K562 (cell line): ENCODE measurements around the gene TMEM126B. TPM values are rescaled to one million over a fixed set of nuclear protein-coding genes. Genes with fewer than 3 reads are reported as not detected.

Experiments
- CEBPG ChIP-seq, 3 experiments: fragments of 200-800 bp in 1 of 3; sonication (Bioruptor generic) in 1 of 3; sonication (generic) in 1 of 3; formaldehyde crosslinking in 1 of 3; IDR thresholded peaks in 2 of 3; conservative IDR thresholded peaks in 1 of 3; 2 replicates each; pipeline versions ENCODE4 v1.6.1 to v1.8.0; 2016 to 2022; ENCODE audit warnings: missing compliant biosample characterization in 2 of 3, missing genetic modification characterization in 2 of 3, mild to moderate bottlenecking in 1 of 3, missing genetic modification reagents in 1 of 3
- CSDE1 ChIP-seq, 2 experiments: fragments of 450-650 bp; IDR thresholded peaks; 2 replicates each; pipeline ENCODE4 v1.6.1; 2016; ENCODE audit warnings: mild to moderate bottlenecking in 1 of 2
- CXXC5 ChIP-seq: fragments of 250-450 bp; sonication (Bioruptor Pico); IDR thresholded peaks from 2 replicates; pipeline ENCODE4 v1.8.0; 2022; ENCODE audit warnings: inconsistent platforms, mild to moderate bottlenecking, moderate library complexity
- KDM1A ChIP-seq, 2 experiments: fragments of 450-650 bp; IDR thresholded peaks; 2 replicates each; pipeline ENCODE4 v1.6.1; 2016; ENCODE audit warnings: mild to moderate bottlenecking in 2 of 2
- MAFF ChIP-seq: IDR thresholded peaks from 2 replicates; pipeline ENCODE4 v1.6.1; 2012; ENCODE audit warnings: low read length, improper control_type of control experiment
- MCM3 ChIP-seq: fragments of 450-650 bp; IDR thresholded peaks from 2 replicates; pipeline ENCODE4 v1.6.1; 2016
- MIER1 ChIP-seq: fragments of 450-650 bp; IDR thresholded peaks from 2 replicates; pipeline ENCODE4 v1.6.1; 2016; ENCODE audit warnings: antibody characterized with exemption, mild to moderate bottlenecking, low read depth
- NR4A1 ChIP-seq, 2 experiments: fragments of 250-450 bp in 1 of 2; fragments of 450-650 bp in 1 of 2; sonication (Bioruptor Pico) in 1 of 2; IDR thresholded peaks; 2 replicates each; pipeline versions ENCODE4 v1.4.0 to v1.6.1; 2016 to 2020; ENCODE audit warnings: mild to moderate bottlenecking in 2 of 2, missing compliant biosample characterization in 1 of 2, missing genetic modification characterization in 1 of 2, moderate library complexity in 1 of 2
- PML ChIP-seq: IDR thresholded peaks from 2 replicates; pipeline ENCODE4 v1.6.1; 2012; ENCODE audit warnings: low read length, inconsistent platforms
- PRPF4 ChIP-seq: fragments of 200-400 bp; formaldehyde crosslinking; IDR thresholded peaks from one replicate; pipeline ENCODE4 v1.6.1; 2017; ENCODE audit warnings: low read length, low read depth, mild to moderate bottlenecking; ENCODE audit not compliant: insufficient read depth, poor library complexity, severe bottlenecking
- SMAD1 ChIP-seq: fragments of 150-350 bp; IDR thresholded peaks from 2 replicates; pipeline ENCODE4 v1.6.1; 2014; ENCODE audit warnings: low read length, low read depth; ENCODE audit not compliant: partially characterized antibody
- SMAD2 ChIP-seq: fragments of 150-350 bp; IDR thresholded peaks from 2 replicates; pipeline ENCODE4 v1.6.1; 2014; ENCODE audit warnings: low read depth, mild to moderate bottlenecking, low read length
- SRSF9 ChIP-seq: fragments of 200-400 bp; formaldehyde crosslinking; IDR thresholded peaks from 2 replicates; pipeline ENCODE4 v1.6.1; 2017; ENCODE audit warnings: low read depth, low read length, borderline replicate concordance
- STAT5B ChIP-seq: fragments of 250-450 bp; sonication (Bioruptor Pico); IDR thresholded peaks from 2 replicates; pipeline ENCODE4 v1.8.0; 2021; ENCODE audit warnings: mild to moderate bottlenecking, inconsistent platforms
- SUPT5H ChIP-seq: fragments of 450-650 bp; IDR thresholded peaks from 2 replicates; pipeline ENCODE4 v1.6.1; 2016
- TCF7L2 ChIP-seq: fragments of 150-350 bp; IDR thresholded peaks from 2 replicates; pipeline ENCODE4 v1.6.1; 2016; ENCODE audit warnings: low read depth, mild to moderate bottlenecking, low read length, moderate library complexity
- TGIF2 ChIP-seq: sonication (generic); formaldehyde crosslinking; IDR thresholded peaks from 2 replicates; pipeline ENCODE4 v1.8.1; 2022; ENCODE audit warnings: mild to moderate bottlenecking, missing genetic modification reagents, moderate library complexity
- polyA plus RNA-seq, 8 experiments: library from polyadenylated mRNA; depleted of rRNA in 4 of 8; stranded (reverse) in 5 of 8; unstranded in 3 of 8; fragments of >200 nt; fragmentation: Nextera tagmentation in 2 of 8; fragmentation: Illumina TruSeq in 1 of 8; extraction: Ambion mirVana in 2 of 8; extraction: Trizol in 1 of 8; gene quantifications; 2 replicates each; pipeline versions ENCODE4 v1.2.1 to v1.2.3, GENCODE V29; 2011 to 2014; ENCODE audit warnings: inconsistent platforms in 1 of 8, missing spikeins in 1 of 8
- total RNA-seq, 7 experiments: library from RNA; depleted of rRNA in 6 of 7; stranded (reverse); fragments of >200 nt in 6 of 7; fragmentation: Illumina TruSeq in 2 of 7; extraction: Trizol in 2 of 7; gene quantifications; 2 replicates each; pipeline versions ENCODE4 v1.2.1 to v1.2.3, GENCODE V29; 2011 to 2021; ENCODE audit warnings: low replicate concordance in 1 of 7
- TF ChIP-seq, protein P1 (sequence below), 2 experiments: fragments of 450-650 bp; formaldehyde crosslinking in 1 of 2; IDR thresholded peaks; 2 replicates each; pipeline versions ENCODE4 v1.4.0 to v1.6.1; 2014 to 2020; ENCODE audit warnings: mild to moderate bottlenecking in 2 of 2, borderline replicate concordance in 1 of 2, low read depth in 1 of 2
- TF ChIP-seq, protein P2 (sequence below), 2 experiments: fragments of 450-650 bp; IDR thresholded peaks; 2 replicates each; pipeline ENCODE4 v1.6.1; 2016

The TMEM126B gene
- total and polyA plus RNA-seq, 9 of the 15 experiments (the other 6 are each of a cell fraction or from before 2014, with no cell fraction given): 85.5 to 226 (median 164) TPM

DNA sequence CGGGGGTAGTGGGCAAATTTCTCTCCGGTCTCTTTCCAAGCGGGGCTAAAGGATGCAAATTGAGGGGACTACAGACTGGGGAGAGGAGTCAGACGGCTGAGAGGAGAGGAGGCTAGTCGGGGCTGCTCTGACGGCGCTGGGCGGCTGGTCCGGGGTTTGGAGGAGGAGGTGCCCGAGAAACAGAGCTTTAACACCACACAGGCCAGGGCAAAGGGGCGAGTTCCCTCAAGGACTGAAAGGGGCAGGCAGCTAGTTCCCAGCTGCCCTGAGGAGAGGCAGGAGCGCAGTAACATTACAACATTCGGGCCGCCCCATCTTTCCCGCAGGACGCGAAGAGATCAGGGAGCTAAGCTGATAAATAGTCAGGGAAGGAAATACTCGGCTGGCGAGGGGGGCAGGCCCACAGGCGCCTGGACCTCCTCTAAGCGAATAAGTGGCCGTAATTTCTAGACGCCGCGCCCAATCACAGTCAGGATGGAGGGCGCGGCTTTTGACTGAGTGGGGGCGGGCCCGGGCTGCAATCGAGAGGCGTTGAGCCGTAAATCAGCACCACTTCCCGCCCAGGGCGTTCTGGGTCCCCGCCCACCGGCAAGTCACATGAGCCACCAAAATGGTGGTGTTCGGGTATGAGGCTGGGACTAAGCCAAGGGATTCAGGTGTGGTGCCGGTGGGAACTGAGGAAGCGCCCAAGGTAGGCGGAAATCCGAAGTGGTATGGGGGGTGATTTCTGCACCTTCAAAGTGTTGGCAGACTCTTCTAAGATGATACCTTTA, at the start of gene TMEM126B (continued):
- TF ChIP-seq, protein P1, sequence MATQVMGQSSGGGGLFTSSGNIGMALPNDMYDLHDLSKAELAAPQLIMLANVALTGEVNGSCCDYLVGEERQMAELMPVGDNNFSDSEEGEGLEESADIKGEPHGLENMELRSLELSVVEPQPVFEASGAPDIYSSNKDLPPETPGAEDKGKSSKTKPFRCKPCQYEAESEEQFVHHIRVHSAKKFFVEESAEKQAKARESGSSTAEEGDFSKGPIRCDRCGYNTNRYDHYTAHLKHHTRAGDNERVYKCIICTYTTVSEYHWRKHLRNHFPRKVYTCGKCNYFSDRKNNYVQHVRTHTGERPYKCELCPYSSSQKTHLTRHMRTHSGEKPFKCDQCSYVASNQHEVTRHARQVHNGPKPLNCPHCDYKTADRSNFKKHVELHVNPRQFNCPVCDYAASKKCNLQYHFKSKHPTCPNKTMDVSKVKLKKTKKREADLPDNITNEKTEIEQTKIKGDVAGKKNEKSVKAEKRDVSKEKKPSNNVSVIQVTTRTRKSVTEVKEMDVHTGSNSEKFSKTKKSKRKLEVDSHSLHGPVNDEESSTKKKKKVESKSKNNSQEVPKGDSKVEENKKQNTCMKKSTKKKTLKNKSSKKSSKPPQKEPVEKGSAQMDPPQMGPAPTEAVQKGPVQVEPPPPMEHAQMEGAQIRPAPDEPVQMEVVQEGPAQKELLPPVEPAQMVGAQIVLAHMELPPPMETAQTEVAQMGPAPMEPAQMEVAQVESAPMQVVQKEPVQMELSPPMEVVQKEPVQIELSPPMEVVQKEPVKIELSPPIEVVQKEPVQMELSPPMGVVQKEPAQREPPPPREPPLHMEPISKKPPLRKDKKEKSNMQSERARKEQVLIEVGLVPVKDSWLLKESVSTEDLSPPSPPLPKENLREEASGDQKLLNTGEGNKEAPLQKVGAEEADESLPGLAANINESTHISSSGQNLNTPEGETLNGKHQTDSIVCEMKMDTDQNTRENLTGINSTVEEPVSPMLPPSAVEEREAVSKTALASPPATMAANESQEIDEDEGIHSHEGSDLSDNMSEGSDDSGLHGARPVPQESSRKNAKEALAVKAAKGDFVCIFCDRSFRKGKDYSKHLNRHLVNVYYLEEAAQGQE (IDR thresholded peaks at IDR 0.05; ENCODE audit: borderline replicate concordance): peak; percentile 57
- TF ChIP-seq, protein P1 (CRISPR knock-in tag; IDR thresholded peaks at IDR 0.05; ENCODE audit: low read depth): no peak
- no peak for TF ChIP-seq MCM3
- TF ChIP-seq SRSF9: no peak
- TF ChIP-seq SUPT5H: peak; percentile 86
- no peak for TF ChIP-seq TGIF2
- TF ChIP-seq SMAD2: no peak
- no peak for TF ChIP-seq CEBPG (CRISPR knock-in tag; IDR thresholded peaks at IDR 0.05)
- TF ChIP-seq CEBPG (tag; conservative IDR thresholded peaks at IDR 0.05 in 1 of 2, IDR thresholded peaks at IDR 0.05 in 1 of 2): no peak; a peak in 1 of 4 replicates
- peak; percentile 77 for TF ChIP-seq CXXC5
- no peak for TF ChIP-seq NR4A1 (CRISPR knock-in tag; IDR thresholded peaks at IDR 0.05)
- no peak for TF ChIP-seq NR4A1 (tag; IDR thresholded peaks at IDR 0.05)
- no peak for TF ChIP-seq KDM1A (IDR thresholded peaks at IDR 0.05)
- no peak for TF ChIP-seq STAT5B
- TF ChIP-seq CSDE1 (IDR thresholded peaks at IDR 0.05): no peak
- TF ChIP-seq MAFF: no peak
- TF ChIP-seq, protein P2, sequence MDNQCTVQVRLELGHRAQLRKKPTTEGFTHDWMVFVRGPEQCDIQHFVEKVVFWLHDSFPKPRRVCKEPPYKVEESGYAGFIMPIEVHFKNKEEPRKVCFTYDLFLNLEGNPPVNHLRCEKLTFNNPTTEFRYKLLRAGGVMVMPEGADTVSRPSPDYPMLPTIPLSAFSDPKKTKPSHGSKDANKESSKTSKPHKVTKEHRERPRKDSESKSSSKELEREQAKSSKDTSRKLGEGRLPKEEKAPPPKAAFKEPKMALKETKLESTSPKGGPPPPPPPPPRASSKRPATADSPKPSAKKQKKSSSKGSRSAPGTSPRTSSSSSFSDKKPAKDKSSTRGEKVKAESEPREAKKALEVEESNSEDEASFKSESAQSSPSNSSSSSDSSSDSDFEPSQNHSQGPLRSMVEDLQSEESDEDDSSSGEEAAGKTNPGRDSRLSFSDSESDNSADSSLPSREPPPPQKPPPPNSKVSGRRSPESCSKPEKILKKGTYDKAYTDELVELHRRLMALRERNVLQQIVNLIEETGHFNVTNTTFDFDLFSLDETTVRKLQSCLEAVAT (IDR thresholded peaks at IDR 0.05): no peak
- TF ChIP-seq TCF7L2: no peak
- peak; percentile 72; the same call in 1 of the 2 replicates for TF ChIP-seq PML
- TF ChIP-seq PRPF4: no peak
- TF ChIP-seq MIER1: no peak
- TF ChIP-seq SMAD1: no peak
